B cell (primary cell): Measurements from ENCODE around the gene SYMPK. TPM values are rescaled to one million over a fixed set of nuclear protein-coding genes. Genes with fewer than 3 reads are reported as not detected.

Source experiments
- ATAC-seq: fragments of 200-7000 bp; cut with Tn5 transposase; one replicate; pipeline ENCODE4 v1.10.0; 2021; ENCODE audit warnings: low read depth, mild to moderate bottlenecking, moderate number of reproducible peaks, moderate library complexity
- CTCF ChIA-PET: fragments of 350-600 bp; sonication (Branson Sonifier 250); formaldehyde crosslinking; loops from one replicate; lab custom pipeline; 2021; ENCODE audit warnings: antibody characterized with exemption, inconsistent platforms; lab: Charles Lee
- POLR2A ChIA-PET: fragments of 350-600 bp; sonication (Branson Sonifier 250); formaldehyde crosslinking; loops from one replicate; lab custom pipeline; 2021; ENCODE audit warnings: antibody characterized with exemption; lab: Charles Lee
- DNase-seq: peaks from one replicate; pipeline ENCODE4 v3.0.0; 2013
- H2AFZ ChIP-seq: 2 replicates; pipeline ENCODE4 v1.6.1; 2012; ENCODE audit warnings: mild to moderate bottlenecking, low read depth, low read length; ENCODE audit not compliant: insufficient read depth, poor library complexity, severe bottlenecking
- H3K27ac ChIP-seq, 2 donors: 1 replicate in 1 of 2; 2 replicates in 1 of 2; pipeline ENCODE4 v1.5.1; 2012 to 2013; ENCODE audit warnings: low read length in 2 of 2, mild to moderate bottlenecking in 2 of 2, moderate library complexity in 1 of 2
- H3K27me3 ChIP-seq, 4 experiments: fragments of 200-600 bp in 1 of 4; sonication (generic) in 1 of 4; replicated peaks in 1 of 4; 1 replicate in 2 of 4; 2 replicates in 2 of 4; pipeline versions ENCODE4 v1.6.1 to v1.7.0; 2013 to 2016; ENCODE audit warnings: low read length in 3 of 4, mild to moderate bottlenecking in 2 of 4, mixed read lengths in 1 of 4, moderate library complexity in 1 of 4; ENCODE audit not compliant: insufficient read depth in 4 of 4, control insufficient read depth in 3 of 4; ENCODE audit errors: control extremely low read depth in 1 of 4
- H3K36me3 ChIP-seq, 2 experiments: replicated peaks in 1 of 2; 1 replicate in 1 of 2; 2 replicates in 1 of 2; pipeline versions ENCODE4 v1.6.1 to v1.7.1; 2013; ENCODE audit warnings: low read length in 1 of 2; ENCODE audit not compliant: insufficient read depth in 2 of 2, control insufficient read depth in 1 of 2; ENCODE audit errors: control extremely low read depth in 1 of 2, extremely low read depth in 1 of 2
- H3K4me1 ChIP-seq, 2 donors: fragments of 200-600 bp in 1 of 2; sonication (generic) in 1 of 2; 1 replicate in 1 of 2; 2 replicates in 1 of 2; pipeline versions ENCODE4 v1.5.1 to v1.6.1; 2013 to 2017; ENCODE audit warnings: low read length in 2 of 2; ENCODE audit not compliant: control insufficient read depth in 2 of 2, insufficient read depth in 2 of 2
- H3K4me2 ChIP-seq: replicated peaks from 2 replicates; pipeline ENCODE3; 2012; ENCODE audit warnings: mild to moderate bottlenecking, low read depth, low read length; ENCODE audit not compliant: poor library complexity, severe bottlenecking
- H3K4me3 ChIP-seq, 5 experiments: fragments of 200-600 bp in 1 of 5; sonication (generic) in 1 of 5; 1 replicate in 3 of 5; 2 replicates in 2 of 5; pipeline versions ENCODE4 v1.5.1 to v1.7.0; 2011 to 2016; ENCODE audit warnings: low read length in 4 of 5, mild to moderate bottlenecking in 4 of 5, low read depth in 2 of 5, control low read depth in 1 of 5, moderate library complexity in 1 of 5; ENCODE audit not compliant: insufficient read depth in 1 of 5; ENCODE audit errors: control extremely low read depth in 1 of 5, extremely low read depth in 1 of 5
- H3K79me2 ChIP-seq: fragments of 200-600 bp; sonication (generic); one replicate; pipeline ENCODE4 v1.6.0; 2016; ENCODE audit warnings: low read length; ENCODE audit not compliant: control insufficient read depth, insufficient read depth
- H3K9ac ChIP-seq: fragments of 200-600 bp; sonication (generic); 2 replicates; pipeline ENCODE4 v1.6.1; 2017; ENCODE audit warnings: mild to moderate bottlenecking, low read length, moderate library complexity
- H3K9me3 ChIP-seq, 3 donors: one replicate each; pipeline versions ENCODE4 v1.6.1 to v1.7.1; 2013; ENCODE audit warnings: low read length in 2 of 3; ENCODE audit not compliant: control insufficient read depth in 2 of 3, insufficient read depth in 1 of 3; ENCODE audit errors: control extremely low read depth in 1 of 3
- H4K20me1 ChIP-seq: 2 replicates; pipeline ENCODE4 v1.6.0; 2012; ENCODE audit warnings: mild to moderate bottlenecking, low read length; ENCODE audit not compliant: insufficient read depth, control insufficient read depth, poor library complexity, severe bottlenecking
- H3K27ac Mint-ChIP-seq: one replicate; pipeline ENCODE4 v1.8.0; 2021; ENCODE audit warnings: mixed read lengths
- H3K27me3 Mint-ChIP-seq: one replicate; pipeline ENCODE4 v1.8.0; 2021; ENCODE audit warnings: mixed read lengths
- H3K4me1 Mint-ChIP-seq: one replicate; pipeline ENCODE4 v1.8.0; 2021; ENCODE audit warnings: mixed read lengths
- H3K4me3 Mint-ChIP-seq: one replicate; pipeline ENCODE4 v1.8.0; 2021; ENCODE audit warnings: mixed read lengths
- H3K9me3 Mint-ChIP-seq: one replicate; pipeline ENCODE4 v1.8.0; 2022; ENCODE audit warnings: mixed read lengths; ENCODE audit not compliant: insufficient read depth
- CTCF ChIP-seq: fragments of 200-600 bp; IDR thresholded peaks from one replicate; pipeline ENCODE4 v1.8.0; 2022; ENCODE audit warnings: antibody characterized with exemption, mild to moderate bottlenecking
- EZH2 ChIP-seq: IDR thresholded peaks from 2 replicates; pipeline ENCODE4 v1.6.1; 2012; ENCODE audit warnings: borderline replicate concordance, low read depth, mild to moderate bottlenecking, moderate library complexity, low read length; ENCODE audit not compliant: insufficient read depth, poor library complexity, severe bottlenecking
- WGBS: methylation state at CpG from one replicate; pipeline ENCODE4 v1.1.5; 2013; ENCODE audit warnings: missing lambda C conversion rate; ENCODE audit not compliant: insufficient coverage; 5-methylcytosine and 5-hydroxymethylcytosine counted together
- intact Hi-C: fragments of 100-400 bp; cut with micrococcal nuclease; formaldehyde crosslinking; loops from one replicate; pipeline ENCODE4 v1.10.0; 2022
- polyA plus RNA-seq: library from polyadenylated mRNA; depleted of rRNA; stranded (reverse); fragments of >200 nt; gene quantifications from 2 replicates; pipeline ENCODE4 v1.2.3, GENCODE V29; 2012
- total RNA-seq, 2 donors: library from RNA; stranded (reverse); fragments of 120-200 nt in 1 of 2; gene quantifications; 1 replicate in 1 of 2; 2 replicates in 1 of 2; pipeline versions ENCODE4 v1.2.3 to v1.2.4, GENCODE V29; 2013 to 2022

Gene SYMPK
- total and polyA plus RNA-seq, 2 donors (not counting 1 experiment from before 2014, with no cell fraction given): 119 to 138 TPM

GRCh38 chr19:45812297-45812696 lies 50.6 kb downstream of the SYMPK start:
- Histone ChIP-seq H3K4me1 (peaks cover 16 to 19% of the 10 kb centered on the region in 2 donors), H3K27ac (no peak overlapping the region), H3K79me2 (no peaks in the 10 kb centered on the region), H3K9me3 (no peaks in the 10 kb centered on the region), H4K20me1 (peaks cover 9% of the 10 kb centered on the region), H2AFZ (no peak overlapping the region), H3K36me3 (no peaks in the 10 kb centered on the region), H3K27me3 (peaks cover 0 to 8% (median 3%) of the 10 kb centered on the region in 4 experiments), H3K4me3 (no peak overlapping the region), H3K9ac (no peak overlapping the region), H3K4me2 (no peak overlapping the region)
- Mint-ChIP-seq H3K27ac (no peak overlapping the region), H3K9me3 (no peaks in the 10 kb centered on the region), H3K27me3 (peaks cover 3% of the 10 kb centered on the region), H3K4me3 (no peak overlapping the region), H3K4me1 (peaks cover 7% of the 10 kb centered on the region)
- DNase-seq (no peak), ATAC-seq (no peak)
- intact Hi-C loops: no loop called here
- CTCF ChIA-PET: interaction anchor here (1.4 kb wide), 1 partner anchor 12 kb away, joined by 4 read pairs; no protein-coding TSS in a partner anchor
- POLR2A ChIA-PET: no interaction called here
- 96% methylated on average over 5 of the region's 6 CpGs for WGBS
- TF ChIP-seq EZH2 (no peak), CTCF (no peak)

DNA sequence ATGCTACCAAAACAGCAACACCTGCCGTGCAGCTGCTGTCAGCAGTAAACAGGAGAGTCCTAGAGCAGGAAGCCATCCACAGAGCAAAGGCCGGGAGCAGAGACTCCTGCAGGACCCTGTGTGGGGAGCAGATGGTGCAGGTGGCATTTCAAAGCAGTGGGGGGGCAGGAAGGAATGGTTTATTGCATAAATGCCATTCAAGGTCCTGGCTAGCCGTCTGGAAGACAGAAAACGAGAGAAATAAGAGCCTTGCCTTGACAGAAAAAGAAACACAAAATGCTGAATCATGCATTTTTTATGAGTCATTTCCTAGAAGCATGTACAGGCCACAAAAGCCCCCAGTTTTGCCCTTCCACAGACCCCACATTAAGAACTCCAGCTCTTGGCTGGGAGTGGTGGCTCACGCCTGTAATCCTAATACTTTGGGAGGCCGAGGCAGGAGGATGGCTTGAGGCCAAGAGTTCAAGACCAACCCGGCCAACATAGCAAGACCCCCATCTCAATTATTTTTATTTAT lies 53.2 kb downstream of the SYMPK start:
- WGBS: 3% methylated on average over 4 of the region's 7 CpGs
- Mint-ChIP-seq H3K4me3 (no peak overlapping the region), H3K27ac (no peak overlapping the region), H3K9me3 (no peaks in the 10 kb centered on the region), H3K27me3 (peaks cover 3% of the 10 kb centered on the region), H3K4me1 (peaks cover 2% of the 10 kb centered on the region)
- no peak overlapping the region for H3K27ac ChIP-seq
- ChIA-PET POLR2A (interaction anchor here (0.6 to 0.7 kb wide), 2 partner anchors 27 to 1237 kb away, joined by 5 to 10 read pairs; no protein-coding TSS in a partner anchor), CTCF (no interaction called here)
- no peak for TF ChIP-seq CTCF
- TF ChIP-seq EZH2: no peak
- peaks cover 0 to 5% (median 2%) of the 10 kb centered on the region in 4 experiments for H3K27me3 ChIP-seq
- no peaks in the 10 kb centered on the region for H4K20me1 ChIP-seq
- H3K79me2 ChIP-seq: no peaks in the 10 kb centered on the region
- intact Hi-C loops: no loop called here
- H3K4me3 ChIP-seq: no peak overlapping the region
- no peaks in the 10 kb centered on the region for H3K36me3 ChIP-seq
- H3K4me1 ChIP-seq: peaks cover 2% of the 10 kb centered on the region in 2 donors
- ATAC-seq (no peak), DNase-seq (no peak)
- no peak overlapping the region for H3K4me2 ChIP-seq
- H3K9me3 ChIP-seq: peaks cover 0 to 4% (median 0%) of the 10 kb centered on the region in 3 donors
- H2AFZ ChIP-seq: no peak overlapping the region
- H3K9ac ChIP-seq: no peak overlapping the region
